ENCODE data around the gene CABLES2. TPM values are rescaled to one million over a fixed set of nuclear protein-coding genes. Genes with fewer than 3 reads are reported as not detected.
A peak's percentile ranks its signal among the peaks of the same experiment; 100 is the strongest.

Gene CABLES2
- total and polyA plus RNA-seq, 9 of the 15 experiments (the other 6 are each of a cell fraction or from before 2014, with no cell fraction given) = 0.46 to 4.2 (median 1.6) TPM

GRCh38 chr20:62368976-62369814 is 37.9 kb downstream of the CABLES2 start (continued):
- TF ChIP-seq MYBL2 (IDR thresholded peaks at IDR 0.05; ENCODE audit: low read depth) (no peak), MYBL2 (CRISPR knock-in tag; IDR thresholded peaks at IDR 0.05; ENCODE audit: borderline replicate concordance) (no peak), JUND (IDR thresholded peaks at IDR 0.05; ENCODE audit: borderline replicate concordance, low read depth, low read length) (peak; percentile 74), JUND (tag; IDR thresholded peaks at IDR 0.05; ENCODE audit: borderline replicate concordance, low read depth, low read length) (no peak; the same call in 2 of the 3 replicates), GTF2A2 (tag; IDR thresholded peaks at IDR 0.05) (no peak), BCL6 (CRISPR knock-in tag; IDR thresholded peaks at IDR 0.05) (no peak)
- TF ChIP-seq, protein P1, sequence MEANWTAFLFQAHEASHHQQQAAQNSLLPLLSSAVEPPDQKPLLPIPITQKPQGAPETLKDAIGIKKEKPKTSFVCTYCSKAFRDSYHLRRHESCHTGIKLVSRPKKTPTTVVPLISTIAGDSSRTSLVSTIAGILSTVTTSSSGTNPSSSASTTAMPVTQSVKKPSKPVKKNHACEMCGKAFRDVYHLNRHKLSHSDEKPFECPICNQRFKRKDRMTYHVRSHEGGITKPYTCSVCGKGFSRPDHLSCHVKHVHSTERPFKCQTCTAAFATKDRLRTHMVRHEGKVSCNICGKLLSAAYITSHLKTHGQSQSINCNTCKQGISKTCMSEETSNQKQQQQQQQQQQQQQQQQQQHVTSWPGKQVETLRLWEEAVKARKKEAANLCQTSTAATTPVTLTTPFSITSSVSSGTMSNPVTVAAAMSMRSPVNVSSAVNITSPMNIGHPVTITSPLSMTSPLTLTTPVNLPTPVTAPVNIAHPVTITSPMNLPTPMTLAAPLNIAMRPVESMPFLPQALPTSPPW (CRISPR knock-in tag; IDR thresholded peaks at IDR 0.05) = peak; percentile 70

All from K562 (cell line).